K562 (cell line): ENCODE data around the gene CSRNP2. TPM values are rescaled to one million over a fixed set of nuclear protein-coding genes. Genes with fewer than 3 reads are reported as not detected.
A peak's percentile ranks its signal among the peaks of the same experiment; 100 is the strongest.

ENCODE experiments used
- DNMT1 ChIP-seq: fragments of 450-650 bp; IDR thresholded peaks from 2 replicates; pipeline ENCODE4 v1.6.1; 2016; ENCODE audit warnings: antibody characterized with exemption, mild to moderate bottlenecking
- EHMT2 ChIP-seq: fragments of 450-650 bp; IDR thresholded peaks from 2 replicates; pipeline ENCODE4 v1.6.1; 2018; ENCODE audit warnings: antibody characterized with exemption
- ELF2 ChIP-seq: fragments of 250-450 bp; sonication (Bioruptor Pico); IDR thresholded peaks from 2 replicates; pipeline ENCODE4 v1.5.0; 2021; ENCODE audit warnings: mild to moderate bottlenecking
- ELK3 ChIP-seq: fragments of 450-650 bp; formaldehyde crosslinking; IDR thresholded peaks from 2 replicates; pipeline ENCODE4 v1.4.0; 2020; ENCODE audit warnings: mild to moderate bottlenecking
- FOXP4 ChIP-seq: sonication (generic); formaldehyde crosslinking; IDR thresholded peaks from 2 replicates; pipeline ENCODE4 v1.8.0; 2022; ENCODE audit warnings: mild to moderate bottlenecking, missing genetic modification reagents, borderline replicate concordance
- GTF3C2 ChIP-seq: IDR thresholded peaks from 3 replicates; pipeline ENCODE4 v1.6.1; 2011; ENCODE audit warnings: borderline replicate concordance, mild to moderate bottlenecking, moderate library complexity; ENCODE audit not compliant: insufficient read length; ENCODE audit errors: extremely low read depth
- KAT2B ChIP-seq: IDR thresholded peaks from one replicate; pipeline ENCODE4 v1.6.1; 2012; ENCODE audit warnings: low read depth, mild to moderate bottlenecking, control low read depth, inconsistent platforms, low read length, moderate library complexity
- NFATC3 ChIP-seq: fragments of 450-650 bp; IDR thresholded peaks from 2 replicates; pipeline ENCODE4 v1.6.1; 2017; ENCODE audit warnings: mild to moderate bottlenecking
- PATZ1 ChIP-seq: fragments of 250-450 bp; sonication (Bioruptor Pico); IDR thresholded peaks from 2 replicates; pipeline ENCODE4 v1.5.0; 2020; ENCODE audit warnings: mild to moderate bottlenecking, borderline replicate concordance
- SIX5 ChIP-seq, 2 experiments: IDR thresholded peaks; 2 replicates each; pipeline ENCODE4 v1.6.1; 2011; ENCODE audit warnings: low read length in 2 of 2, borderline replicate concordance in 1 of 2, low read depth in 1 of 2, mild to moderate bottlenecking in 1 of 2, moderate library complexity in 1 of 2; ENCODE audit not compliant: insufficient read depth in 1 of 2
- SP1 ChIP-seq: sonication (generic); formaldehyde crosslinking; IDR thresholded peaks from 2 replicates; pipeline ENCODE4 v1.8.1; 2022; ENCODE audit warnings: mild to moderate bottlenecking, missing genetic modification reagents
- ZNF140 ChIP-seq: fragments of 250-450 bp; sonication (Bioruptor Pico); IDR thresholded peaks from 2 replicates; pipeline ENCODE4 v1.8.0; 2021; ENCODE audit warnings: moderate library complexity, mild to moderate bottlenecking, inconsistent platforms
- ZNF263 ChIP-seq: sonication (generic); formaldehyde crosslinking; IDR thresholded peaks from 2 replicates; pipeline ENCODE4 v1.8.0; 2022; ENCODE audit warnings: mild to moderate bottlenecking, missing genetic modification reagents, borderline replicate concordance
- ZNF507 ChIP-seq: conservative IDR thresholded peaks from 2 replicates; pipeline ENCODE4 v1.6.1; 2017; ENCODE audit warnings: missing genetic modification characterization, missing compliant biosample characterization
- ZNF511 ChIP-seq: sonication (generic); formaldehyde crosslinking; IDR thresholded peaks from 2 replicates; pipeline ENCODE4 v1.8.0; 2022; ENCODE audit warnings: mild to moderate bottlenecking, missing genetic modification reagents
- ZNF699 ChIP-seq: fragments of 250-450 bp; sonication (Bioruptor Pico); IDR thresholded peaks from 2 replicates; pipeline ENCODE4 v1.8.0; 2021; ENCODE audit warnings: mild to moderate bottlenecking, moderate library complexity; ENCODE audit not compliant: insufficient replicate concordance
- ZNF79 ChIP-seq: fragments of 250-450 bp; sonication (Bioruptor Pico); IDR thresholded peaks from 2 replicates; pipeline ENCODE4 v1.4.0; 2020; ENCODE audit warnings: low read depth, mild to moderate bottlenecking, moderate library complexity
- polyA plus RNA-seq, 8 experiments: library from polyadenylated mRNA; depleted of rRNA in 4 of 8; stranded (reverse) in 5 of 8; unstranded in 3 of 8; fragments of >200 nt; fragmentation: Nextera tagmentation in 2 of 8; fragmentation: Illumina TruSeq in 1 of 8; extraction: Ambion mirVana in 2 of 8; extraction: Trizol in 1 of 8; gene quantifications; 2 replicates each; pipeline versions ENCODE4 v1.2.1 to v1.2.3, GENCODE V29; 2011 to 2014; ENCODE audit warnings: inconsistent platforms in 1 of 8, missing spikeins in 1 of 8
- total RNA-seq, 7 experiments: library from RNA; depleted of rRNA in 6 of 7; stranded (reverse); fragments of >200 nt in 6 of 7; fragmentation: Illumina TruSeq in 2 of 7; extraction: Trizol in 2 of 7; gene quantifications; 2 replicates each; pipeline versions ENCODE4 v1.2.1 to v1.2.3, GENCODE V29; 2011 to 2021; ENCODE audit warnings: low replicate concordance in 1 of 7

Gene CSRNP2
- total and polyA plus RNA-seq, 9 of the 15 experiments (the other 6 are each of a cell fraction or from before 2014, with no cell fraction given), result 1.6 to 13.9 (median 5.9) TPM

- no peak for TF ChIP-seq ZNF699 (CRISPR knock-in tag)
- no peak for TF ChIP-seq ELF2 (CRISPR knock-in tag)
- TF ChIP-seq GTF3C2, result no peak
- no peak for TF ChIP-seq ZNF263 (CRISPR knock-in tag)
- TF ChIP-seq EHMT2, result no peak
- TF ChIP-seq KAT2B, result no peak
- no peak for TF ChIP-seq SIX5 (IDR thresholded peaks at IDR 0.05; ENCODE audit: borderline replicate concordance in 1 of 2, insufficient read depth in 1 of 2, low read depth in 1 of 2, low read length in 2 of 2)
- no peak for TF ChIP-seq SP1 (CRISPR knock-in tag)
- no peak for TF ChIP-seq DNMT1
- no peak for TF ChIP-seq ZNF507
- TF ChIP-seq ZNF511, result no peak
- peak; percentile 87; the same call in 1 of the 2 replicates for TF ChIP-seq NFATC3
- TF ChIP-seq FOXP4 (CRISPR knock-in tag), result no peak
- TF ChIP-seq ELK3 (CRISPR knock-in tag), result no peak
- TF ChIP-seq PATZ1, result no peak
- TF ChIP-seq ZNF79, result no peak
- no peak for TF ChIP-seq ZNF140 (CRISPR knock-in tag)
Measured at GRCh38 chr12:51033457-51034089, 49.8 kb downstream of the CSRNP2 start (continued).
